Testis (tissue), 2 donors: ENCODE measurements around the gene MCRS1.

ENCODE experiments used
- POLR2A ChIP-seq: fragments of 450-650 bp; IDR thresholded peaks from one replicate; pipeline ENCODE4 v1.6.1; 2017; ENCODE audit warnings: antibody characterized with exemption, mild to moderate bottlenecking, moderate library complexity
- TF ChIP-seq, protein P1 (sequence below), 3 experiments: fragments of 450-650 bp in 2 of 3; fragments of 200-600 bp in 1 of 3; sonication (generic) in 1 of 3; IDR thresholded peaks; one replicate each; pipeline ENCODE4 v1.5.1; 2016 to 2019; ENCODE audit warnings: antibody characterized with exemption in 3 of 3, mild to moderate bottlenecking in 2 of 3, moderate library complexity in 1 of 3

DNA sequence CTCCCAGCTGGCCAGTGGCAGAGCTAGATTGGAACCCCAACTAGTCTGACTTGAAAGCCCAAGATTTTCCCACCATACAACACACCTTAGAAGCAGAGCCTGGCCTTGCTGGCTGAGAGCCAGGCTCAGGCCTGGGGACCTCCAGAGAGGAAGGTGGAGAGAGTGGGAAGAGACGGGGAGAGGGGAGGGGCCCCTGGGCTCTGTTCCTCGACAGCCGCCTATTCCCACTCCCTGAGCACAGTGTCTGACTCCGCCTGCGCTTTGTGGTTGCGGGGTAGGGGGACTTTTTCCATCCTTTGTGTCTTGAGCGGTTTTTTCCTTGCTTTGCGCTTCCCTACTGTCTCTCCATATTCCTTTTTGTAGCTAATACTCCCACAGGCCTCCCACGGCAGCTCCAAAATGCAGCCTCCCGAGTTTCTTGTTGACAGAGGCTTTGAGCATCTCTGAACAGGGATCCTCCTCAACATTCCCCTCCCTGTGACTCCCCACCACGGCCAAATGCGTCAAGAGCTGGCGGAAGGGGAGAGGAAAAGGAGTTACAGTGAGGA lies 33.1 kb downstream of the MCRS1 start:
- no peak for TF ChIP-seq POLR2A
- TF ChIP-seq, protein P1, sequence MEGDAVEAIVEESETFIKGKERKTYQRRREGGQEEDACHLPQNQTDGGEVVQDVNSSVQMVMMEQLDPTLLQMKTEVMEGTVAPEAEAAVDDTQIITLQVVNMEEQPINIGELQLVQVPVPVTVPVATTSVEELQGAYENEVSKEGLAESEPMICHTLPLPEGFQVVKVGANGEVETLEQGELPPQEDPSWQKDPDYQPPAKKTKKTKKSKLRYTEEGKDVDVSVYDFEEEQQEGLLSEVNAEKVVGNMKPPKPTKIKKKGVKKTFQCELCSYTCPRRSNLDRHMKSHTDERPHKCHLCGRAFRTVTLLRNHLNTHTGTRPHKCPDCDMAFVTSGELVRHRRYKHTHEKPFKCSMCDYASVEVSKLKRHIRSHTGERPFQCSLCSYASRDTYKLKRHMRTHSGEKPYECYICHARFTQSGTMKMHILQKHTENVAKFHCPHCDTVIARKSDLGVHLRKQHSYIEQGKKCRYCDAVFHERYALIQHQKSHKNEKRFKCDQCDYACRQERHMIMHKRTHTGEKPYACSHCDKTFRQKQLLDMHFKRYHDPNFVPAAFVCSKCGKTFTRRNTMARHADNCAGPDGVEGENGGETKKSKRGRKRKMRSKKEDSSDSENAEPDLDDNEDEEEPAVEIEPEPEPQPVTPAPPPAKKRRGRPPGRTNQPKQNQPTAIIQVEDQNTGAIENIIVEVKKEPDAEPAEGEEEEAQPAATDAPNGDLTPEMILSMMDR (IDR thresholded peaks at IDR 0.05) = no peak
